H1 (cell line): ENCODE data around the gene TBRG4. TPM values are rescaled to one million over a fixed set of nuclear protein-coding genes. Genes with fewer than 3 reads are reported as not detected.
"Not testable (repeated sequence)": the region's sequence is repeated elsewhere in the genome, so short reads cannot be mapped to it uniquely, and the experiment has no call there.

Experiments
- CTCF ChIA-PET: fragments of 300-600 bp; sonication (Branson Sonifier 250); formaldehyde crosslinking; loops from one replicate; lab custom pipeline; 2021; ENCODE audit not compliant: partially characterized antibody; lab: Charles Lee
- POLR2A ChIA-PET: fragments of 300-600 bp; sonication (Branson Sonifier 250); formaldehyde crosslinking; loops from one replicate; lab custom pipeline; 2021; ENCODE audit warnings: inconsistent platforms; ENCODE audit not compliant: partially characterized antibody; lab: Charles Lee
- DNase-seq, 2 experiments: peaks; one replicate each; pipeline versions ENCODE4 v3.0.0 to v3.0.0-alpha.2; 2010 to 2022; ENCODE audit warnings: low spot score in 2 of 2, low read depth in 1 of 2, mixed read lengths in 1 of 2
- FAIRE-seq: peaks from 2 replicates; lab custom pipeline; 2011; peaks lifted over from hg19 to GRCh38; lab: Jason Lieb, UNC
- H2AFZ ChIP-seq: 2 replicates; pipeline ENCODE4 v1.8.1; 2012; ENCODE audit warnings: low read length, inconsistent platforms
- H2AK5ac ChIP-seq: 2 replicates; pipeline ENCODE4 v1.6.1; 2013; ENCODE audit warnings: low read depth, low read length
- H2BK120ac ChIP-seq: replicated peaks from 2 replicates; pipeline ENCODE3; 2013; ENCODE audit warnings: low read depth, low read length, inconsistent platforms
- H2BK12ac ChIP-seq: 2 replicates; pipeline ENCODE4 v1.6.1; 2013; ENCODE audit warnings: low read depth, low read length
- H2BK15ac ChIP-seq: 2 replicates; pipeline ENCODE4 v1.6.1; 2013; ENCODE audit warnings: low read length
- H2BK20ac ChIP-seq: 2 replicates; pipeline ENCODE4 v1.6.1; 2013; ENCODE audit warnings: low read length
- H2BK5ac ChIP-seq: 2 replicates; pipeline ENCODE4 v1.6.1; 2013; ENCODE audit warnings: low read depth, low read length
- H3K14ac ChIP-seq: 2 replicates; pipeline ENCODE4 v1.6.1; 2013; ENCODE audit warnings: inconsistent platforms; ENCODE audit not compliant: insufficient read length
- H3K18ac ChIP-seq: 2 replicates; pipeline ENCODE4 v1.6.1; 2013; ENCODE audit warnings: low read length; ENCODE audit errors: extremely low read depth
- H3K23ac ChIP-seq: 2 replicates; pipeline ENCODE4 v1.6.1; 2013; ENCODE audit warnings: inconsistent platforms; ENCODE audit not compliant: insufficient read length
- H3K23me2 ChIP-seq: 2 replicates; pipeline ENCODE4 v1.6.1; 2013; ENCODE audit warnings: low read depth, low read length
- H3K27ac ChIP-seq: 2 replicates; pipeline ENCODE4 v1.6.1; 2011; ENCODE audit warnings: low read depth, low read length, inconsistent platforms
- H3K27me3 ChIP-seq, 4 experiments: replicated peaks in 1 of 4; 1 replicate in 1 of 4; 2 replicates in 3 of 4; pipeline versions ENCODE4 v1.6.1 to v1.8.1; 2011 to 2013; ENCODE audit warnings: low read length in 3 of 4, mild to moderate bottlenecking in 3 of 4, inconsistent platforms in 2 of 4, mixed read lengths in 2 of 4, moderate library complexity in 1 of 4; ENCODE audit not compliant: control insufficient read depth in 3 of 4, insufficient read depth in 3 of 4; ENCODE audit errors: extremely low read depth in 1 of 4
- H3K36me3 ChIP-seq, 4 experiments: 2 replicates each; pipeline versions ENCODE4 v1.6.1 to v1.8.1; 2011 to 2013; ENCODE audit warnings: mild to moderate bottlenecking in 4 of 4, low read length in 3 of 4, moderate library complexity in 2 of 4, control low read depth in 1 of 4, inconsistent platforms in 1 of 4; ENCODE audit not compliant: insufficient read depth in 4 of 4, control insufficient read depth in 2 of 4
- H3K4ac ChIP-seq: replicated peaks from 2 replicates; pipeline ENCODE3; 2013; ENCODE audit warnings: low read length, low read depth, mixed read lengths, inconsistent platforms; ENCODE audit not compliant: insufficient read length
- H3K4me1 ChIP-seq, 4 experiments: replicated peaks in 1 of 4; 1 replicate in 1 of 4; 2 replicates in 3 of 4; pipeline versions ENCODE4 v1.6.1 to v1.8.1; 2011 to 2013; ENCODE audit warnings: low read length in 3 of 4, inconsistent platforms in 2 of 4, mixed read lengths in 1 of 4; ENCODE audit not compliant: insufficient read depth in 4 of 4, control insufficient read depth in 3 of 4
- H3K4me2 ChIP-seq, 2 experiments: 2 replicates each; pipeline versions ENCODE4 v1.6.1 to v1.8.1; 2011 to 2013; ENCODE audit warnings: low read depth in 2 of 2, low read length in 2 of 2, control low read depth in 1 of 2, inconsistent platforms in 1 of 2, mild to moderate bottlenecking in 1 of 2; ENCODE audit not compliant: insufficient read depth in 1 of 2
- H3K4me3 ChIP-seq, 4 experiments: fragments of 200-600, 300-600 bp in 1 of 4; sonication (generic), shearing (Covaris generic), sonication (Bioruptor Twin) in 1 of 4; 2 replicates each; pipeline versions ENCODE4 v1.5.1 to v1.8.1; 2011 to 2016; ENCODE audit warnings: low read length in 4 of 4, low read depth in 3 of 4, control low read depth in 2 of 4, inconsistent platforms in 2 of 4, mild to moderate bottlenecking in 2 of 4, mixed read lengths in 1 of 4, moderate library complexity in 1 of 4; ENCODE audit not compliant: insufficient read depth in 2 of 4; ENCODE audit errors: extremely low read depth in 1 of 4
- H3K56ac ChIP-seq: replicated peaks from 2 replicates; pipeline ENCODE3; 2013; ENCODE audit warnings: low read depth, mild to moderate bottlenecking, mixed read lengths, low read length, inconsistent platforms; ENCODE audit not compliant: insufficient read length
- H3K79me1 ChIP-seq: 2 replicates; pipeline ENCODE4 v1.6.1; 2013; ENCODE audit warnings: low read depth, low read length, control low read depth
- H3K79me2 ChIP-seq, 2 experiments: 2 replicates each; pipeline versions ENCODE4 v1.6.1 to v1.8.1; 2012 to 2013; ENCODE audit warnings: low read length in 2 of 2, mild to moderate bottlenecking in 2 of 2, inconsistent platforms in 1 of 2; ENCODE audit not compliant: insufficient read depth in 2 of 2, control insufficient read depth in 1 of 2
- H3K9ac ChIP-seq, 4 experiments: replicated peaks in 1 of 4; 1 replicate in 1 of 4; 2 replicates in 3 of 4; pipeline versions ENCODE4 v1.6.1 to v1.8.1; 2011 to 2013; ENCODE audit warnings: low read depth in 3 of 4, low read length in 3 of 4, control low read depth in 2 of 4, mild to moderate bottlenecking in 2 of 4, moderate library complexity in 2 of 4, inconsistent platforms in 1 of 4; ENCODE audit errors: extremely low read depth in 1 of 4
- H3K9me3 ChIP-seq, 2 experiments: 2 replicates each; pipeline versions ENCODE4 v1.6.1 to v1.8.1; 2012 to 2013; ENCODE audit warnings: mild to moderate bottlenecking in 2 of 2, moderate library complexity in 2 of 2, control low read depth in 1 of 2, inconsistent platforms in 1 of 2, low read depth in 1 of 2, low read length in 1 of 2, mixed read lengths in 1 of 2; ENCODE audit not compliant: insufficient read depth in 2 of 2
- H4K20me1 ChIP-seq, 2 experiments: replicated peaks in 1 of 2; 2 replicates each; pipeline versions ENCODE3 to v1.8.1; 2011 to 2013; ENCODE audit warnings: inconsistent platforms in 2 of 2, low read length in 2 of 2, mild to moderate bottlenecking in 1 of 2; ENCODE audit not compliant: insufficient read depth in 2 of 2, control insufficient read depth in 1 of 2
- H4K5ac ChIP-seq: 2 replicates; pipeline ENCODE4 v1.6.1; 2013; ENCODE audit warnings: low read length, low read depth, mixed read lengths, inconsistent platforms; ENCODE audit not compliant: insufficient read length
- H4K8ac ChIP-seq: 2 replicates; pipeline ENCODE4 v1.8.0; 2013; ENCODE audit warnings: mild to moderate bottlenecking, moderate library complexity, low read length, inconsistent platforms; ENCODE audit not compliant: insufficient read depth; ENCODE audit errors: extremely low read depth
- H4K91ac ChIP-seq: replicated peaks from 2 replicates; pipeline ENCODE3; 2013; ENCODE audit warnings: low read length, mixed read lengths, inconsistent platforms; ENCODE audit not compliant: insufficient read length
- WGBS, 2 experiments: shearing (Covaris generic) in 1 of 2; methylation state at CpG; one replicate each; pipeline versions ENCODE4 v1.1.6 to v1.1.7; 2013 to 2015; ENCODE audit warnings: low lambda C conversion rate in 2 of 2, mixed read lengths in 2 of 2, inconsistent platforms in 1 of 2, low coverage in 1 of 2, missing lambda C conversion rate in 1 of 2; ENCODE audit not compliant: insufficient replicate concordance in 2 of 2, insufficient coverage in 1 of 2, insufficient read length in 1 of 2; ENCODE audit errors: extremely low coverage in 1 of 2, missing lambda C conversion rate in 1 of 2; 5-methylcytosine and 5-hydroxymethylcytosine counted together
- polyA plus RNA-seq, 7 experiments: library from polyadenylated mRNA; depleted of rRNA in 3 of 7; stranded (reverse) in 5 of 7; unstranded in 2 of 7; fragments of >200 nt in 5 of 7; fragments of 200-250 nt in 2 of 7; gene quantifications; 1 replicate in 5 of 7; 2 replicates in 1 of 7; 4 replicates in 1 of 7; pipeline versions ENCODE4 v1.2.1 to v1.2.3, GENCODE V29; 2011 to 2013; ENCODE audit warnings: missing spikeins in 2 of 7, mixed read lengths in 2 of 7
- total RNA-seq: library from RNA; stranded (reverse); fragmentation: NEBNext Ultra II Directional; extraction: Animal tissue kit (Norgen Biotek cat#: 25700); gene quantifications from 2 replicates; pipeline ENCODE4 v1.2.1, GENCODE V29; 2021

The TBRG4 gene
- total and polyA plus RNA-seq, 2 of the 8 experiments (the other 6 are each of a cell fraction or from before 2014, with no cell fraction given) = 110 to 137 TPM

GRCh38 chr7:45153861-45154260 is 42.4 kb upstream of the TBRG4 start:
- peaks cover 0 to 18% (median 15%) of the 10 kb centered on the region in 4 experiments; a peak in 5 of 7 replicates for H3K27me3 ChIP-seq
- CTCF ChIA-PET = interaction anchor here (0.7 to 6.2 kb wide), 14 partner anchors 10 to 427 kb away, joined by 3 to 56 read pairs (median 3); no protein-coding TSS in a partner anchor
- H3K9me3 ChIP-seq, H3K4me2 ChIP-seq, H3K56ac ChIP-seq, FAIRE-seq, H3K23ac ChIP-seq, H3K18ac ChIP-seq, H3K4ac ChIP-seq, H4K8ac ChIP-seq, H4K20me1 ChIP-seq, H3K9ac ChIP-seq, POLR2A ChIA-PET, H3K23me2 ChIP-seq, H4K91ac ChIP-seq, H2AK5ac ChIP-seq, H3K79me2 ChIP-seq, H2BK12ac ChIP-seq, H3K27ac ChIP-seq, H2BK20ac ChIP-seq, H2BK5ac ChIP-seq, H2BK15ac ChIP-seq, H3K4me3 ChIP-seq, H3K14ac ChIP-seq, H2AFZ ChIP-seq, H3K79me1 ChIP-seq, DNase-seq, H2BK120ac ChIP-seq, H3K4me1 ChIP-seq, H4K5ac ChIP-seq, H3K36me3 ChIP-seq: not testable (repeated sequence)
- 94% methylated on average over 8 of the region's 8 CpGs; no CpG with 5 or more reads in 1 of the 2 experiments for WGBS, 2 experiments
